Measurements from ENCODE around the gene SLC25A27.

- TF ChIP-seq, protein P1, sequence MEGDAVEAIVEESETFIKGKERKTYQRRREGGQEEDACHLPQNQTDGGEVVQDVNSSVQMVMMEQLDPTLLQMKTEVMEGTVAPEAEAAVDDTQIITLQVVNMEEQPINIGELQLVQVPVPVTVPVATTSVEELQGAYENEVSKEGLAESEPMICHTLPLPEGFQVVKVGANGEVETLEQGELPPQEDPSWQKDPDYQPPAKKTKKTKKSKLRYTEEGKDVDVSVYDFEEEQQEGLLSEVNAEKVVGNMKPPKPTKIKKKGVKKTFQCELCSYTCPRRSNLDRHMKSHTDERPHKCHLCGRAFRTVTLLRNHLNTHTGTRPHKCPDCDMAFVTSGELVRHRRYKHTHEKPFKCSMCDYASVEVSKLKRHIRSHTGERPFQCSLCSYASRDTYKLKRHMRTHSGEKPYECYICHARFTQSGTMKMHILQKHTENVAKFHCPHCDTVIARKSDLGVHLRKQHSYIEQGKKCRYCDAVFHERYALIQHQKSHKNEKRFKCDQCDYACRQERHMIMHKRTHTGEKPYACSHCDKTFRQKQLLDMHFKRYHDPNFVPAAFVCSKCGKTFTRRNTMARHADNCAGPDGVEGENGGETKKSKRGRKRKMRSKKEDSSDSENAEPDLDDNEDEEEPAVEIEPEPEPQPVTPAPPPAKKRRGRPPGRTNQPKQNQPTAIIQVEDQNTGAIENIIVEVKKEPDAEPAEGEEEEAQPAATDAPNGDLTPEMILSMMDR (conservative IDR thresholded peaks at IDR 0.05) = no peak
- TF ChIP-seq ZFX (IDR thresholded peaks at IDR 0.05) = no peak
These were observed 21.6 kb downstream of the SLC25A27 start for GRCh38 chr6:46674410-46674809.
